HG03442 (cell line): Measurements from ENCODE around the gene SHB.

Experiments used
- ATAC-seq: cut with Tn5 transposase; IDR thresholded peaks from one replicate; pipeline ENCODE4 v1.9.1; 2021; ENCODE audit warnings: mild to moderate bottlenecking, moderate library complexity; ENCODE audit not compliant: unreplicated experiment

The SHB gene

DNA sequence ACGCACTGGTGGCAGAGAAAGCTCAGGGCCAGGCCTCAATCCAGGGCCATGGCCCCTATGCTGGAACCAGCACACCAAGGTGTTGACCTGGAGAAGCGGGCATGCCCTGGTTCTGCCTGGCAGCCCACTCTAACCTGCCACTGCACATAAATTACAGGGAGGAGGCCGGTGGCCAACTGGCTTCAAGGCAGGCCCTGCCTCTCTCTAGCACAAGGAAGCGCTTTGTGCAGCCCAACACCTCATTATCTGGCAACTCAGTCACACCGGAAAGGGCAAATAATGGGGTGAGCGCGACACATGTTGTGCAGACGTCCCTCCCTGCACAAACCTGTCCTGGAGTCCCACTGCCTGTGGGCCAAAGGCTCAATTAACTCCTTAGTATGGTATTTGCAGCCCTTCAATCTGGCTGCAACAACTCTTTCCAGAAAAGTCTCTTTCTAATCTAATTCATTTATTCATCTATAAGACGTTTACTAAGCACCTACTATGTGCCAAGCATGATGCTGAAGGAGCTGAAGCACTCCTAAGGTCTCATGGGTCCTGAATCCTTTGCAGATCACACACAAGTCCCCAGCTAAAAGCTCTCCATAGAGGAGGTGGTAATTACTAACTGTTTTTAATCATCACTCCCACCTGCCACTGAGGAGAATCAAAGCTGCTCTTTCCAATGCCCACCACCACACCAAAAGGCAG, 24.9 kb downstream of the SHB start:
- no peak for ATAC-seq

DNA sequence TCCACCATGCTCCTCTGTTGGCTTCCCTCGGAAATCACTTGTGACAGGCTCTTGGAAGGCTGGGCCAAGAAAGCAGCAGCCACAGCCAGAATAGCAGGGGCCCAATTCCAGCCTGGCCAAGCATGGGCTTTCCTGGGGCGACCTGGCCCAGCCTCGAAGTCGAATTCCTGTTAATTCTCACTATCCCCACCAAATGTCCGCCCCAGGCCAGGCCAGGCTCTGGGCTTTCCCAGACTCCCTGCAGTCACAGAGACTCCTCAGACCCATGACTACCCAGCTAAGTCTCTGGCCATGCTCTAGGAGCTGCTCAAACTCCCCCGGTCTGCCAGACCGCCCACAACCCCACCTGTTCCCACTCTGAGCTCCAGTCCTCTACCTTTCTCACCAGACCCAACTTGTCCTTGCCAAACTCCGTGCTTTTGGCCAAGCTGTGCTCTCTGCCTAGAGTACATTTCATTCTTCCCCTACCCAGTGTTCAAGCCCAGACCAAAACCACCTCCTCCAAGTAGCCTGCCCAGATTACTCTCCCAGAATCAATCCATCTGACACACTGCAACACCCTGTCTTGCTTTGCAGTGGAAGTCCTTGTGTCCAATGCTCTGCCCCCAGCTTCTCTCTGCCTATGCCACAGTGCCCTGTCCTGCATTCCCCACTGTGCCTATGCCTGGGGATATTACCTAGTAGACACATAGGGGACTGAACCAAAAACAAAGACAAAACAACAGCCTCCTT, 26.2 kb downstream of the SHB start:
- no peak for ATAC-seq

DNA sequence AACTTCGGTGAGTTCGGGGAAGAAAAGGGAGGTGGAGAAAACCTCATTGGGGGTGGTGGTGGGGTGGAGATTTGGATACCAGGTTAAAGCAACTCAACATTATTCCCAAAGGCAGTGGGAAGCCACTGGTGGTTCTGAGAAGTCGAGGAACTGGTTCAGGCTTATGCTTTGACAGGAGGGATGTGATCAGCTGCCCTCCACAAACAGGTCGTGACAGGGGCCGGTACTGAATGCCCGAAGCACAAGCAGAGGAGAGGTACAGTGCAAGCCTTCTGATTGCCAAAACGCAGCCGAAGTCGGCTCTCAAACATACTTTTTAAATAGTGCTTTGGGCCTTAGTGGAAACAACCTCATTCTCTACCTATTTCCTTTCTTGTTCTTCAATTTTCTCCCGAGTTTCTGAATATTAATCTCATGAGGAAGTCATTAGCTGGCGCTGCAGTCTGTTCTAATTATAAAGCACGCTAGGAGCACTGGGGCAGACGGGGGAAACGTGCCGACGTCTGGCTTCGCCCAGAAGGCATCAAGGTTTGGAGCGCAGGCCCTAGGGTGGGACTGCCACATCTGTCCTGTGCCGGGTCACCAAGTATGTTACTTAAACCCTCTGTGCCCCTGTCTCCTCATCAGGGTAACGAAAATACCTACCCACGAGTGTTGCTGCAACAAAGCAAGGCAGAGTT, 27.3 kb downstream of the SHB start:
- ATAC-seq: no peak

DNA sequence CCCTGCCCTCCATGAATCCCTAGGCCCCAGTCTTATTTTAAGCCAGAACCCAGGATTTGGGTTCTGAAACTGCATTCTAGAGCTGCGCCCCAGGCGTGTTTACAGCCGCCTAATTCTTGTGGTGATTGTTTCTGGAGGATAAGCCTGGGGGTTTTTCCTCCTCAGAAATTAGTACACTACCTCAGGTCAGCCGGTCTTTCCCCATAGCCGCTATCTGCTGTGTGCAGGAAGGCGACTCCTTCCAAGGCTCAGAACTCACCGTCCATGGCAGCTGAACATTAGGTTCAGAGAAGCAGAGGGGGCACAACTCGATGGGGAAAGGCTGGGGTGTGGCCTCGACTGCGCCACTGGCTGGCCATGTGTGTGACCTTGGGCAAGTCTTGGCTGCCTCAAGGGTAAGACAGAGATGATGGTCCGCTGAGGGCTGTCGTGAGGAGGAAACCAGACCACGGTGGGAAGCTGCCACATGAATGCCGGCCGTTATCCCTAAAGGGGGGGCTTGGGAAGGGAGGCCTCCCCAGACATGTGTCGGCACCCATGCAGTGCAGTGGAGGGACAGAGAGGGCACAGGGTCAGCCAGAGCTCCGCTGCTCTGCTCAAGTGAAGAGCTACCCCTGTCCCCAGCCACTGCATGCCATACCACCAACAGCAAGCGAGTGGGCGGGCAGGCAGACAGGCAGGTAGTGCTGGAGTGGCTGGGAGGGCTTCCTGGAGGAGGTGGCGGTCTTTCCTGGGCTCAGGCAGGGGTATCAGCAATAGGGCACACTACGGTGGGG, 28.9 kb downstream of the SHB start:
- ATAC-seq: no peak

DNA sequence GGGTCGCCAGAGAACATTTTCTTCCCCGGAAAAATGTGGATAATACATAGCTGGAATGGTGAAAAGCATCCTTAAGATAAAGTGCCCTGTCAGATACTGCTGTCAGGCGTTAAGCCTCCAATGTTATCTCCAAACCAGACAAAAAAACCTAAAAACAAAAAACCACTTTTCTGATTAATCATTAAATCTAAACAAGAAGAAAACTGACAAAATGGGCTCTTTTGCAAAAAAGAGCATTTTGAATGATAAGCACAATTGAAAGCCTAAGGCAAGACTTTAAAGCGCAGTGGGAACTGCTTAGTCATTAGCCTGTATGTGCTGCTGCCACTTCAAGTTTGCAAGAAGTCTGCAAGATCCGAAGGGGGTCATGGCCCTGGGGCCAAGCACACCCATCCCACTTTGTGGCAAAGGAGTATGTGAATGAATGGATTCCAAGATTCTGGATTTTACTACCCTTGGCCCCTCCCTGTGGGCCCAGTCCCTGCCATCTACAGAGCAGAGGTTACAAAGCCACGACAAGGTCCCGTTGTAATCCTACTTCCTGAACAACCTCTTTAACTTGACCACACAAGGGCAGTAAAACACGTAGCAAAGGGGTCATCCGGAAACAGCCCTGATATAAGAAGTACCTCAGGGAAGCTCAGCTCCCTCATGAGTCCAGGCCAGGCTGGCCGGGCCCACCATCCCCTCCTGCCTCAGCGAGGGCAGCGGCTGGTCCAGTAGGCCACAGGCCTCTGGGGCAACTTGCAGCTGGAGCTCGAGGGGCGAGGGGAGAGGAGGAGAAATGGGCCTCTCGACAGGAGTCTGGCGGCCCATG, 29.7 kb downstream of the SHB start:
- ATAC-seq: no peak

DNA sequence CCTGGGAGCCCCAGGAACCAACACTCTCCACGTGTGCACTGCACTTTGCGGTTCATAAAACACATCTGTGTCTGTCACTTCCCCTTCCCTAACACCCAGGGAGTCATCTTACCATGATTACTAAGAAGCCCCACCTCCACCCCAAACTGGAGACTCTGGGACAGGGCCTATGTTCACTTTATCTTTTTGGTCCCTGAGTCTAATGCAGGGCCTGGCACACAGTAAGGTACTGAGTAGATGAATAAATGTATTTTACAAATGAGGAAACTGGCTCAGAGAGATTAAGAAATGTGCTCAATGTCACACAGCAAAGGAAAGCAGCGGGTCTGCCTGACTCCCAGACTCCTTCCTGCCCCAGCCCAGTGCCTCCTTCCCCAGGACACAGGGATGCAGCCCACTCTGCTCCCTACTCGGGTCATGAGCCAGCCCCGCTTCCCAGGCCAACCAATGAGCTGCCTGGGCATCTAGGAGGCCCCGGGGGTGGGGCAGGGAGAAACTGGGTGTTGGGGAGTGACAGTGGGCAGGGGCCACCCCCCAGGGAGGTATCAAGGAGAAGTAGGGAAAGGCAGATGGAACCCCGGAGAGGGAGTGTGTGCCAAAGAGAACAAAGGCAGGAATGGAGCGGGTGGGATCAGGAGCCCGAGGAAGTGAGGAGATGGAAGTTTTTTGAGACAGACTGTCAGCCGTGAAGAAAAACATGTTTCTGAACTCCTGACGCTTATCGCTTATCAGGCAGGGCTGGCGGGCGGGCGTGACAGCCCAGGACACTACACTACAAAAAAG, 30.5 kb downstream of the SHB start:
- no peak for ATAC-seq

DNA sequence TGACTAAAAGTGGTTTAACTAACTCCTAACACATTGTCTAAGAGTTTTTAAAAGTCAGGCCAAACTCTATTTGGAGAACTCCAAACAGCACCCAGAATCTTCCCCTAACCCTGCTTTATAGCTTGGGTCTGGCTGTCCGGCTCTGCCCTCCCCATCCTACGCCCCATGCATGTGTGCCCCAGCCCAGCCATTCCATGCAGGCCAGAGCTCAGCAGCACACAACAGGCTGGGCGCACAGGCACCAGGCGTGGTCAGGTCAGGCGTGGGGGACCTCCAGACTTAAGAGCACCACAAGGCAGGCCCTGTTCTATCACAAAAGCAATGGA, 31.1 kb downstream of the SHB start:
- no peak for ATAC-seq

DNA sequence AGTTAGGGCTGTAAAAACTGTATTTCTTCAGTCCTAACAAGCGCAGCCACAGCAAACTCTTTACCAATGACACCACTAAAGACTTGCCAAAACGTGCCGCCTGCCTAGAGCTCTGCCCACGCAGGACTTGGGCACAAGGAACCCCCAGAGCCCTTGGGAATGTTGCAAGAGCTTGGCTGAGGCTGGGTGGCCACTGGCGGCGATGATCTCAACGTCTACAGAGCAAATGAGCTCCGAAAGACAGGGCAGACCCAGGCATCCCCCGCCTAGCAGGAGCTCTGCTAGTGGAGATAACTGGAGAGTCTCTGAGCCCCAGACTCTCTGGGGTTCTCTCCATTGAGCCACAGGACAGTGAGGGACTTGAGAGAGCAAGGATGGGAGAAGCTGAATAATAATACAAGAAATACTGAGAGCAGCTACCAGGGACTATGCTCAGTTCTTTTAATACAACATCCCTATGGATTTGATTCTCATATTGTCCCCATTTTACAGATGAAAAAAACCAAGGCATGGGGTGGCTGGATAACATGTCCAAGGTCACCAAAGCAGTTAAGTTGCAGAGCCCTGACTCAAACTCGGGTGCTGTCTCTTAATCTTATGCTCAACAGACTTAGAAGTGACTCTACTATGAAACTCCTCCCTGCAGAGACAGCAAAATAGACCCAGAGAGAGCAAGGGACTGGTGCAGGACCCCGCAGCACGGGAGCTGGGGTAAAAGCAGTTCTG, 32.5 kb downstream of the SHB start:
- ATAC-seq: no peak

DNA sequence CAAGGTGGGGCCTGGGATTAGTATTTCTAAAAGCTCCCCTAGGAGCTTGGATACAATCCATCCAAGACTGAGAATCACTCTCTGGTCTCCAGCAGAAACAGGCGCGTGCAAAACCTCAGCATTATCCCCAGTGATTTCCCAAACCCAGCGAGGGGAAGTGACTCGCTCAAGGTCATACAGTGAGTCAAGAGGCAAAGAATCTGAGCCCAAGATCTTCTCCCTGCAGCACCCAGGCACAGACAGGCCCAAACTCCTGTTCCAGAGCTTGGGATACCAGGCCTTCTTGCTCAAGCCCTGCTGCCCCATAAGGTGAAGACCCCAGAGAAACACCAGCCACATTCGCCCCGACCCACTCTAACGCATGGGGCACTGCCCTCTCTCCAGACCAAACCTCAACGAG, 33.2 kb downstream of the SHB start:
- no peak for ATAC-seq

DNA sequence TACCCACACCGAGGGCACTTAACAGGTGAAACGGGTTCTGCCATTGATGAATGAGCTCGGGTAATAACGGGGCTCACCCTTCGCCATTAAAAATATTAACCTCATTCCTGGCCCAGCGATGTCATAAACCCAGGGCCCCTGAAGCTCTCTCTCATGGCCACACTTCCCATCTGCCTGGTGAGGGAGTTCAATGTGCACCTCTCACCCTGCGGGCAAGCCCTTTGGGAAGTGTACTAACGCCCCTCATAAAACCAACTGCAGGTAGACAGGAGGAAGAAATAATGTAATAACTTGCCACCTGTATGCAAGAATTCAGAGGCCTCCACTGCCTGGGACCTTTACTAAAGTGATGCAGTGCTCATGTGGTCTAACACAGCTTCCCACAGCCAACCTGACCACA, 35.1 kb downstream of the SHB start:
- no peak for ATAC-seq

DNA sequence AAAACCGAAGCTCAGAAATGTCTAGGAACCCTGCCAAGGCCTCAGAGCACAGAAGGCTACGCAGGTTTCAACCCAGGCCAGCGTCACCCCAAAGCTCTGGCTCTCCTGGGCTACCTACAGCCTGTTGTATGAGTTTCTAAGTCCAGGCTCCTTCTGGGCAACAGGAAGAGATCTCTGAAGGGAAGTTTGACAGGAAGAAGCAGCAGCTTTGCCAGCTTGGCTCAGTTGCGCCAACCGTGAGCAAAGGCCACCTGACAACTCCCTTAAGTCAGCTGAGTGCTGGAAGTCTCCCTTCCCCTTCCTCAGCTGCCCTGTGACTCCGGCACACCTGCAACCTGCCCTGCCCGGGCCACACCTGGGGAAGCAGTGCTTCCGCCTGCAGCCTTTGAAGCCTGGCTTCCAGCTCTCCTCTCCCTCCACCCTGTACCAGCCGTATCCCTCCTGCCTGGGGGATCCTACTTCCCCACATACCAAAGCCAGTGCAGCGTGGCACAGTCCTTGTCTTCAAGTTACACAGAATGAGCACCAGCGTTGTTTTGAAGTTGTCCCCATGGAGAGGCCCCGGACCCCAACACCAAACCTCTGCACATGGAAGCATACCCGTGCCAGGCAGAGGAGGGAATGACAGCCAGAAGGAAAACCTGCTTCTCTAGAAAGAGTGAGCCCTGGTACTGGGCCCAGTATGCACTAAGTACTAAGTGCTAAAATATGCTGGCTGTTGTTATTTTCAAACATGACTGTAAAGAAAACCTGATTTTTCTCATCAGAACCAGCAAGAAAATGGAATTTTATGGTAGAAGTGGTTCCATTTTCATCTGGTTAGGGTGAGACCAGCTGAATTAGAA, 36.5 kb downstream of the SHB start:
- no peak for ATAC-seq

DNA sequence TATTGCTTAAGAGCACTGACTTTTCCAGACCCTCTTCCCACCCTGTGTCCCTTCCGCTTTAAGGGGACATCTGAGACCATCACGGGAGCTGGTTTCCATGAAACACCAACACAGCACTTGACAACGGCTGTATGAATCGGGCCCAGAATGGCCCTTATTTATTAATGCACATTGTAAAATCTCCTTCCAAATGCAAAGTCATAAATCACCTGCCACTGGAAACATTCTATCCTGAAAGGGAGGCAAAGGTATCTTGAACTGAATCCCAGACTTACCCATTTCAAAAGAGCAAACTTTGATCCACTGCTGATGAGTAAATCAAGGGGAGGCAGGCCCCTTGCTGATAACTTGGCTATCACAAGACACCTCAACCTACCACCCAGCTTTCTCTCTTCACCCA, 37.4 kb downstream of the SHB start:
- no peak for ATAC-seq

DNA sequence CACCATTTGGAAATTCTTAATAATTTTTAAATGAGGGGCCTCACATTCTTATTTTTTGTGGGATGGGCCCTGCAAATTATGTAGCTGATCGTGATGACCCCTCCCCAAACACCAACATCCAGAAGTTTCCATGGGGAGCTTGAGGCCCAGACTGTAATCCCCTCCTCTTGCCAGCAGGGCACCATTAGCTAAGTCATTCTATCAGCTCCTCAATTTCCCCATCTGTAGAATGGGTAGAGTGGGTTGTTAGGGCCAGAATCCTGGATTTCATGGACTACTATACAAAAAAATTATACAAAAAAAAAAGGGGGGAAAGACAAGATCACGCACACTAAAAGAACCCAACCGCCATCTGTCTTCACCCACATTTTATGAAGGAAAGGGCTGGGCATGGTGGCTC, 38.4 kb downstream of the SHB start:
- no peak for ATAC-seq

DNA sequence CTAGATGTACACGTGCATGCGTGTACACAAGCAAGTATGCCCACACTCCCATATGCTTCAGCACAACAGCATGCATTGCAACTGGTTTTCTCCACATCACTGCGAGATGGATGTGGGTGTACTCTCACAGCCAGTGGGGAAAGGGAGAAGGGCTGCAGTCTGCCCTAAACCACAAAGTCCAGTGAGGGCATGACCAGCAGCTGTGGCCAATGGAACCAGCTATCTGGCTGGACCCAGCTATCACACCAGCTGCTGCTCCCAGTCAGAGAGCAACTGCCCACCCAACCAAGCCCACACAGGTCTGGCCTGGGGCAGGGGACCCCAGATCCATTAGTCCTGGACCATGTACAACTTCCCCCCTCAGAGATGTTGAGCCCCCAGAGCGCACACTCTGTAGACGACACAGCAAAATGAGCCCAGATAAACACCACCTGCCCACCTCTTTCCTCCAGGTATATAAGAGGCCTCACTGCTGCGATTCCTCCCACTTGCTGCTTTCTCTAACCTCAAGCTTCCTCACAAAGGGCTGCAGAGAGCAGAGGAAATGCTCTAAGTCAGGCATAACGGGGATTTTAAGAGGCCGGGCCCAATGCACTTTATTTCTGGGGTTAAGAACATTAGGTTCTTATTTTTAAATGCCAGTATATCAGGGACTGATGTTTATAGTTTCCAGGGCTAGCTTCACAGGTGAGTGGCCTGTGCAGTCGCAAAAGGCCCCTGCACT, 39.0 kb downstream of the SHB start:
- ATAC-seq: no peak

DNA sequence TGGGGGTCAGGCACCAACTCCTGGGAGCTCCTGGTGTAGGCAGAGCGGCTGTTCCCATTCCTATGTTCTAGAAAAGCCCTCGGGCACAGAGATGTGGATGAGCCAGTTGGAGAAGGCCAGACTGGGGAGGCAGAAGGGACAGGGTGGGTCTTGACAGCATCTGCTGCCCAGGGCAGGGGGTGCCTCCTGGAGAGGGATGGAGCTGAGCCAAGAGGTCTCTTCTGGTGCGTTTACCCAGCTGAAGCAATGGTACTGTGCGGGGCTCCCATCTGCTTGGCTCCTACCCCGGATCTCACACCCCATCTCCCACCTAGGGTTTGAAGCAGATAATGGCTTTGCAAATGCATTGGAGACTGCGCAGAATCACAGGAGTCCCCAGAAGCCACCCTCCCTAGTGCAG, 41.3 kb downstream of the SHB start:
- ATAC-seq: no peak

DNA sequence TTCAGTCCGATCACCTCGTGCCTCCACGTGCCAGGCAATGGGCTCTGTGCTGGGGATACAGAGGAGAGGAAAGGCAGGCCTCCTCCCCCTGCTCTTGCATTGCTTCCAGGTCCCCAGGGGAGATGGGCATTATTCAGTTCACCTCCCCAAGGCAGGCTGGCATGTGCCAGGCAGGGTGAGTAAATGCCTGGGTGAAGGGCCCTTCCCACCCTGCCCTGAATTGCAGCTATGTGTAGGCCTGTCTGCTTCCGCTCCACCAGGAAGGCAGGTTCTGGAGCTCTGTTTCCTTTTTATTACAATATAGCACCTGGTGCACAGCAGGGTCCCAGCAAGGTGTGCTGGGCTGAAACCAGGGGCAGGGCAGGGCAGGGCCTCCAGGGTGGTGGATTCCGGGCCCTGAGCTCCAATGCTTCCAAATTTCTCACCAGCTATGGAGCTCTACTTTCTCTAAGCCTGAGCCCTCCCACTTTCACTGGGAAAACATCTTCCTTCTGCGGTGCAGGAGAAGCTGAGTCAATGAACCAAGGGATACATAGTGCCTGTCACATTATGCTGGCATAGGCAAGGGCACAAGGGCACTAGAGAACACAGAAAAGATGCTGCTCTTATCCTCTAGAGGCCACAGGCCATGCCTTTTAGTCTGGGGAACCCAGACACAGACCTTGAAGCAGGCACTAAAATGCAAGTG, 42.0 kb downstream of the SHB start:
- ATAC-seq: no peak
